H1 (cell line): Measurements from ENCODE around the gene ADAMTS16. TPM values are rescaled to one million over a fixed set of nuclear protein-coding genes. Genes with fewer than 3 reads are reported as not detected.

Experiments used
- EP300 ChIP-seq, 2 experiments: IDR thresholded peaks; 1 replicate in 1 of 2; 2 replicates in 1 of 2; pipeline ENCODE4 v1.6.1; 2011 to 2012; ENCODE audit warnings: low read depth in 2 of 2, low read length in 2 of 2, mild to moderate bottlenecking in 2 of 2, borderline replicate concordance in 1 of 2, inconsistent platforms in 1 of 2, moderate library complexity in 1 of 2
- TAF7 ChIP-seq: optimal IDR thresholded peaks from 2 replicates; pipeline ENCODE3; 2011; ENCODE audit warnings: low read depth, mild to moderate bottlenecking, inconsistent platforms, low read length, moderate library complexity, borderline replicate concordance
- polyA plus RNA-seq, 7 experiments: library from polyadenylated mRNA; depleted of rRNA in 3 of 7; stranded (reverse) in 5 of 7; unstranded in 2 of 7; fragments of >200 nt in 5 of 7; fragments of 200-250 nt in 2 of 7; gene quantifications; 1 replicate in 5 of 7; 2 replicates in 1 of 7; 4 replicates in 1 of 7; pipeline versions ENCODE4 v1.2.1 to v1.2.3, GENCODE V29; 2011 to 2013; ENCODE audit warnings: missing spikeins in 2 of 7, mixed read lengths in 2 of 7
- total RNA-seq: library from RNA; stranded (reverse); fragmentation: NEBNext Ultra II Directional; extraction: Animal tissue kit (Norgen Biotek cat#: 25700); gene quantifications from 2 replicates; pipeline ENCODE4 v1.2.1, GENCODE V29; 2021

ADAMTS16 gene
- total and polyA plus RNA-seq, 2 of the 8 experiments (the other 6 are each of a cell fraction or from before 2014, with no cell fraction given) = 3.7 to 16.0 TPM

GRCh38 chr5:5306696-5307095 lies 166.6 kb downstream of the ADAMTS16 start (continued):
- TF ChIP-seq TAF7 (no peak), EP300 (IDR thresholded peaks at IDR 0.05; ENCODE audit: borderline replicate concordance in 1 of 2, low read depth in 2 of 2, low read length in 2 of 2) (no peak)
